22Rv1 (cell line): ENCODE results near the gene TMPRSS4.

Source experiments
- CTCF ChIP-seq: fragments of 450-650 bp; IDR thresholded peaks from 2 replicates; pipeline ENCODE4 v1.5.1; 2017; ENCODE audit warnings: mild to moderate bottlenecking
- ZFX ChIP-seq: fragments of 450-650 bp; IDR thresholded peaks from 2 replicates; pipeline ENCODE4 v1.6.1; 2017; ENCODE audit warnings: antibody characterized with exemption, borderline replicate concordance

- TF ChIP-seq CTCF (no peak), ZFX (no peak)
These were observed 25.7 kb upstream of the TMPRSS4 start for GRCh38 chr11:118051136-118051610.
